ENCODE data around the gene AJUBA.
A peak's percentile ranks its signal among the peaks of the same experiment; 100 is the strongest.

Gene AJUBA

GRCh38 chr14:22929961-22930364, 52.4 kb downstream of the AJUBA start:
- peak in 1 of 2 experiments; percentile 51 for DNase-seq

- peak; percentile 95 to 100 for DNase-seq
Observed at GRCh38 chr14:22929104-22929960, 53.0 kb downstream of the AJUBA start, which contains the start of gene PRMT5. TSS of gene PRMT5 (minus strand) at chr14:22929376. CDS start at chr14:22929361, 15 bp downstream.

- no peak for DNase-seq
Observed at GRCh38 chr14:22928237-22929103, 53.9 kb downstream of the AJUBA start.

GRCh38 chr14:22926316-22926715, 56.0 kb downstream of the AJUBA start:
- no peak for DNase-seq

- no peak for DNase-seq
Observed at GRCh38 chr14:22925513-22925912, 56.8 kb downstream of the AJUBA start.

GRCh38 chr14:22923746-22924145, 58.6 kb downstream of the AJUBA start:
- DNase-seq: no peak

- DNase-seq: no peak
Observed at GRCh38 chr14:22922294-22922693, 60.1 kb downstream of the AJUBA start.

All from cerebellar nuclear complex (tissue), 1 donor.